Activated T-cell treated with anti-CD3 and anti-CD28 coated beads, Interleukin-2, amount 50 U/mL, for 24 hours (primary cell): ENCODE measurements around the gene AKIRIN2.

Experiments
- DNase-seq: peaks from one replicate; pipeline ENCODE4 v3.0.0-alpha.2; 2020
- H3K27ac Mint-ChIP-seq: 2 replicates; pipeline ENCODE4 v1.8.0; 2020; ENCODE audit warnings: mild to moderate bottlenecking, mixed read lengths
- H3K27me3 Mint-ChIP-seq: 2 replicates; pipeline ENCODE4 v1.8.0; 2020; ENCODE audit warnings: mixed read lengths
- H3K36me3 Mint-ChIP-seq: 2 replicates; pipeline ENCODE4 v1.8.0; 2020; ENCODE audit warnings: low read depth, mixed read lengths
- H3K4me1 Mint-ChIP-seq: 2 replicates; pipeline ENCODE4 v1.8.0; 2020; ENCODE audit warnings: low read depth, mixed read lengths
- H3K4me3 Mint-ChIP-seq: 2 replicates; pipeline ENCODE4 v1.8.0; 2020; ENCODE audit warnings: mild to moderate bottlenecking, moderate library complexity, mixed read lengths
- H3K9me3 Mint-ChIP-seq: 2 replicates; pipeline ENCODE4 v1.8.0; 2020; ENCODE audit warnings: mixed read lengths

AKIRIN2 gene

DNA sequence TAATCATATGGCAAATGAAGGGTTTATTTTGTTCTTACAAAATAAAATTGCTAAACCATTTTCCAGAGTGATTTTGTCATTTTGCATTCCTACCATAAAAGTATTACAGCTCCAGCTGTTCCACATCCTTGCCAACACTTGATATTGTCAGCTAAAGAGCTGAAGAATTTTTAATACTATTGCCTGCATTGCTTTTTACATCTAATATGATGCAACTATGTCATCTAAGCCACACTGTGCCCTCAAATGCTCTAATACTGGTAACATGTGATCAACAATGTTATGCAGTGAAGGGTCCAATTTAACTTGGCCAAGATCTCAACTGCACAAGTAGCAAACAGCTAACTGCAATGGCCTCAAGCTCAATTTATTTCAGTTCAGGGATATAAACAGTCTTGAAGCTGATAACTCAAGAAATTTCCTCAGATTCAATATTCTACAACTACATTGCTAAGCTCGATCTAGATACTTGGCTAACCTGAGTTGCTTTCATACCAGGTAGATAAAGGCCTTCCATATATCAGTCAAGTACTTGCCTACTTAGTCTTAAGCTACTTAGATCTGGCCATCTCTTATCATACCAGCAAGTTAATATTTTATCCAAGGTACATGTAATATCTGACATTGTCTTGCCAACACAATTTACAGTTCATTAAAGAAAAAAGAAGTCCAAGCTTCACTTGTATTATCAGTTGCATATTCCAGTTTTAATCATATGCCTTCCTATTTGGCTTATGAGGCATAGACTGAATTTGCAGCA, 17.0 kb downstream of the AKIRIN2 start:
- no peak for DNase-seq
- Mint-ChIP-seq H3K4me3 (no peak overlapping the region), H3K4me1 (peaks cover 77% of the 10 kb centered on the region), H3K27ac (no peak overlapping the region), H3K27me3 (no peaks in the 10 kb centered on the region), H3K9me3 (no peaks in the 10 kb centered on the region), H3K36me3 (peaks cover 69% of the 10 kb centered on the region)

DNA sequence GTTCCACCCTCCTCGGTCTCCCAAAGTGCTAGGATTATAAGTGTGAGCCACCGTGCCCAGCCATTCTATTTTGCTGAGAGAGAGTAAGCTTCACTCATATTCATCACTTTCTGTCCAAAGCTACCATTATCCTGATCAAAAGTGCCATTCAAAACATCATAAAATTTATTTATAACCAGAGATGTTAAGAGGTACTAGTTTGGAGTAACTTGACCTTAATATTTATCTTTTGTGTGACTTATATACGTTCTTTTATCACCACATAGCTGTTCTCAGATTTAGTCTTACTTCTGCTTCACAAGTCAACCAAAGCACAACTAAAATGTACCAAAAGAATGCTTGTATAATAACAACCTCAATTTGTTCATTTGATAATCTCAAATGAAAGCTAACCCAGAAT, 18.1 kb downstream of the AKIRIN2 start:
- peaks cover 75% of the 10 kb centered on the region for H3K4me1 Mint-ChIP-seq
- H3K36me3 Mint-ChIP-seq, result peaks cover 71% of the 10 kb centered on the region
- peak overlapping the region; percentile 40 for H3K27ac Mint-ChIP-seq
- no peaks in the 10 kb centered on the region for H3K27me3 Mint-ChIP-seq
- no peak overlapping the region for H3K4me3 Mint-ChIP-seq
- DNase-seq, result no peak
- no peaks in the 10 kb centered on the region for H3K9me3 Mint-ChIP-seq

DNA sequence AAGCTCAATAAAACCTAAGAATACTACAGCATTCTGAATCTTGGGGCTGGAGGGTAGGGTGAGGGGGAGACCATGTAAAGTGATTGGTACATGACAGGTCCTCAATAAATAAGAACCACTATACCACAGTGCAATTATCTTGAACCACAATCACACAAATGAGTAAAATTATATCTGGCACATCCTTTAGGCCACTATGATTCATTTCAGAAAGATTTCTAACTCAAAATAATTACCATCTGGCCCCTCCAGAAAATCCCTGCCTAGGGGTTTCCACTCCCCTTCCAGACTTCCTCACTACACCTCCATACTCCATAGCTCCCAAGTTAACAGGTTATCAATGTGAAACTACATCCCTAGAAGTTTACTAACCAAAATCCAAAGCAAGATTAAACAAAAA, 19.7 kb downstream of the AKIRIN2 start:
- Mint-ChIP-seq H3K9me3 (no peaks in the 10 kb centered on the region), H3K27ac (peak overlapping the region; percentile 84), H3K4me3 (no peak overlapping the region), H3K36me3 (peaks cover 74% of the 10 kb centered on the region), H3K4me1 (peaks cover 75% of the 10 kb centered on the region), H3K27me3 (no peaks in the 10 kb centered on the region)
- DNase-seq, result no peak

DNA sequence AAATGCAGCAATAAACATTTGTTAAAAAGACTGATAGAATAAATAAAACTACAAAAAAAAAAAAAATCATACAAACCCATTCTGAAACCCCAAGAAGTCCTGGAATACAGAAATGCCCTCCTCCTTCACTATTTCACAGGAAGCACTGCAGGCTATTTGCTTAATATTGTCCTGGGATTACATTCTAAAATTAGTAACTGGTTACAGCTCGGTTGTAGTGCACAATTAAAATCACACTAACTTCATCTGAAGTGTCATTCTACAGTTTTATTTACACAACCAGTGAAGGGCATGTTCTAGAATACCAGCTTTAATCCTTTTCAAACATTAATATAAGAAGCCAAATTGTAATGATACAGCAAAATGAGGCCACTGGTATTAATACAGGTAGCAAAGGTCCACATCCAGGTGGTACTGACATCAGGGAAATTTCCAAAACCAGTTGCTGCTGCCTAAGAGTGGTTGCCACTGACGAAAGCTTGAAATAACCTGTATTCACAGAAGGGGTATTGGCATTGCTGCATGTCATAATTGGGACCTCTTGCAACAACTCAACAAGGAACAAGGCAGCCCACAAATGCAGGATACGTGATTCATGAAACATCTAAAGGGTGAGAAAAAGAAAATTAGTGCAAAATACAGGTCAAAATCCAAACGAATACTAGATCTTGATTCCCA, 26.9 kb downstream of the AKIRIN2 start:
- Mint-ChIP-seq H3K36me3 (peaks cover 90% of the 10 kb centered on the region), H3K4me1 (peaks cover 29% of the 10 kb centered on the region), H3K9me3 (no peaks in the 10 kb centered on the region), H3K27me3 (no peaks in the 10 kb centered on the region), H3K4me3 (no peak overlapping the region), H3K27ac (peak overlapping the region; percentile 16)
- DNase-seq, result no peak

DNA sequence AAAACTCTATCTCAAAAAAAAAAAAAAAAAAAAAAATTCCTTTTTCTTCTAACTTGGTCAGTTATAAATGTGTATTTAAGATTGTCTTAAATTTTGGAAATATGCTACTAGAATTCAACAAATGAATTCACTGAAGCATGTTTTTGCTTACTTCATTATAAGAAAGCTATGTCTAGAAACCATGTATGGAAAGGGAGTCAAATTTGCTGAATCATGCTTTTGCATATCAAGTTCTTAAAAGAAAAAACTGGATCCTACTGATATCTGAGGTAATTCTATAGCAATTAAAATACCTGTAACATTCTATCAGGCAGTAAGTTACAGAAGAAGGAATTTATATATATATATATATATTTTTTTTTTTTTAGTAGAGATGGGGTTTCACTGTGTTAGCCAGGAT, 27.7 kb downstream of the AKIRIN2 start:
- Mint-ChIP-seq H3K36me3 (peaks cover 91% of the 10 kb centered on the region), H3K27me3 (no peaks in the 10 kb centered on the region), H3K27ac (no peak overlapping the region), H3K4me3 (no peak overlapping the region), H3K4me1 (peaks cover 23% of the 10 kb centered on the region), H3K9me3 (no peaks in the 10 kb centered on the region)
- DNase-seq, result no peak

DNA sequence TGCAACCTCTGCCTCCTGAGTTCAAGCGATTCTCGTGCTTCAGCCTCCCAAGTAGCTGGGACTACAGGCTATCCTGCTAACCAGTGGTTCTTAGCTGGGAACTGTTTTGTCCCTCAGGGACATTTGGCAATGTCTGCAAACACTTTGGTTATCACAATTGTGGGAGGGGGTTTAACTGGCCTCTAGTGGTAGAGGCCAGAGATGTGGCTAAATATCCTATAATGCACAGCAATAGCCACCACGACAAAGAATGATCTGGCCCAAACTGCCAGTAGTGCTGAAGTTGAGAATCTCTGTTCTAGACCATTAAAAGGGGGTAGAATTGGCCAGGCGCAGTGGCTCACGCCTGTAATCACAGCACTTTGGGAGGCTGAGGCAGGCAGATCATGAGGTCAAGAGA, 28.8 kb downstream of the AKIRIN2 start:
- no peaks in the 10 kb centered on the region for H3K27me3 Mint-ChIP-seq
- H3K36me3 Mint-ChIP-seq, result peaks cover 90% of the 10 kb centered on the region
- H3K27ac Mint-ChIP-seq, result peak overlapping the region; percentile 24
- no peak overlapping the region for H3K4me3 Mint-ChIP-seq
- H3K9me3 Mint-ChIP-seq, result no peaks in the 10 kb centered on the region
- H3K4me1 Mint-ChIP-seq, result peaks cover 20% of the 10 kb centered on the region
- DNase-seq, result no peak

DNA sequence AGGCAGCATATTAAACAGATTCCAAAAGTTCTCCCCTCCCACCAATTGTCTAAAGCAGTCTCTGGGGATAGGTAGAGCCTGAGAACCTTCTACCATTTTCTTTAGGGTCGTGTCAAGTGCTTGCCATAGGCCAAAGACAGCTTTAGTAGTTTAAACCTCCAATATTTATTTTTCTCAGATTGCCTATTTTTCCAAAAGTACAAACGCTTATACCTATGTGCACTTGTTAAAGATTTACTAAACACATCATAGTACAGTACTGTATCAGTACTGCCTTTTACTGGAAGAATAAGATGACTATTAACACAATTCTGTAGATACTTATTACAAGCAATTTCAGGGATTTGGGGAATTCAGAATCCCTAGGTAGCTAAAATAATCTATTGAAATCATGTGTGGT, 29.4 kb downstream of the AKIRIN2 start:
- no peaks in the 10 kb centered on the region for H3K9me3 Mint-ChIP-seq
- H3K36me3 Mint-ChIP-seq, result peaks cover 91% of the 10 kb centered on the region
- H3K4me1 Mint-ChIP-seq, result peaks cover 16% of the 10 kb centered on the region
- H3K27ac Mint-ChIP-seq, result no peak overlapping the region
- H3K27me3 Mint-ChIP-seq, result no peaks in the 10 kb centered on the region
- DNase-seq, result no peak
- no peak overlapping the region for H3K4me3 Mint-ChIP-seq

DNA sequence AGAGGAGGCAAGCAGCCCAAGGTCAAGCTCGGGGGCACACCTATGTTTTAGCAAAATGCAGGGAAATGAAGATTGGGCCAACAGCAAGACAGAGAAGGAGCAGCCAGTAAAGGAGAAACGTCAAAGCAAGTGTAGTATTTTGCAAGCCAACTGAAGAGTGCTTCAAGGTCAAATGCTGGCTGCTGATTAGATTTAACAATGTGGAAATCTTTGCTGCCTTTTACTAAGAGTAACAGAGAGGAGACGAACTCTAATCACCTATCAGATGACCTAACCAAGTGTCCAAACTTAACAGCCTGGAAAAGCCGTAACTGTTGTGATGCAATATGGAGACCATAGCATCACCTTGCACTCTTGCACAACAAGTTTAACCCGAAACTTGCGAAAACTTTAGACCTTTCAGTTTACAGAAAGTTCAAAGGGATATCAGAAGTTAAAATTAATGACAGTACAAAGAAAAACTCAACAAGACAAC, 30.4 kb downstream of the AKIRIN2 start:
- H3K27me3 Mint-ChIP-seq, result no peaks in the 10 kb centered on the region
- no peak for DNase-seq
- peaks cover 12% of the 10 kb centered on the region for H3K4me1 Mint-ChIP-seq
- no peaks in the 10 kb centered on the region for H3K9me3 Mint-ChIP-seq
- no peak overlapping the region for H3K27ac Mint-ChIP-seq
- peaks cover 93% of the 10 kb centered on the region for H3K36me3 Mint-ChIP-seq
- H3K4me3 Mint-ChIP-seq, result no peak overlapping the region

DNA sequence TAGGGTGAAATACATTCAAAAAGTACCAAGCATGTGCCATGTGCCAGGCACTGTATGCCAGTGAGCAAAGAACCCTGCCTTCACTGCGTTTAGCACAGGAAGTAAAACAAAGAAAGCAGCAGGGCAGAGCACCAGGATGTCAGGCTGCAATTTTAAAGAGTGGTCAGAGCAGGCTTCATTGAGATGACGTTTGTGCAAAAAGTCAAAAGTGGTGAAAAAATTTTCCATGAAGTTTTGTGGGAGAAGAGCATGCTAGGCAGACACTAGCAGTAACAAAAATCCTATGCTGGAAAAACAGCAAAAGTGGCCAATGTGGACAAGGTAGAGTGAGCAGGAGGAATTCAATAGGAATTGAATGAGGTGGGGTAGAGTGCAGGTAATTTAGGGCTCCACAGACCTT, 31.3 kb downstream of the AKIRIN2 start:
- Mint-ChIP-seq H3K9me3 (no peaks in the 10 kb centered on the region), H3K4me3 (no peak overlapping the region), H3K27ac (peak overlapping the region; percentile 42), H3K27me3 (no peaks in the 10 kb centered on the region), H3K36me3 (peaks cover 88% of the 10 kb centered on the region), H3K4me1 (peaks cover 12% of the 10 kb centered on the region)
- no peak for DNase-seq

DNA sequence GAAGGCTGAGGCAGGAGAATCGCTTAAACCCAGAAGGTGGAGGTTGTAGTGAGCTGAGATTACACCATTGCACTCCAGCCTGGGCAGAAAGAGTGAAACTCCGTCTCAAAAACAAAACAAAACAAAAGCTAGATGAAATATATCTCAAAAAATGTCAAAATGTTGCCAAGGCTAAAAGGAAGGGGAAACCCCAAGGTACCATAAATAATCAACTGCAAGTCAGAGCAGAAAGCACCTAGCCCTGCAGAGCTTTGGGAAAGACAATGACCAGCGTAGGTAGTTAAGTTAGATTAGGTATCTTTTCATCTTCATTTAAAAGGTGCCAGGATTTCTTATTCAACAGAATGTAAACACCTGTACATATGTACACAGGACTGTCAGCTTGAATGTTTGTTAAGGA, 33.0 kb downstream of the AKIRIN2 start:
- Mint-ChIP-seq H3K9me3 (no peaks in the 10 kb centered on the region), H3K4me1 (peaks cover 12% of the 10 kb centered on the region), H3K36me3 (peaks cover 86% of the 10 kb centered on the region), H3K27me3 (no peaks in the 10 kb centered on the region), H3K27ac (no peak overlapping the region), H3K4me3 (no peak overlapping the region)
- no peak for DNase-seq

DNA sequence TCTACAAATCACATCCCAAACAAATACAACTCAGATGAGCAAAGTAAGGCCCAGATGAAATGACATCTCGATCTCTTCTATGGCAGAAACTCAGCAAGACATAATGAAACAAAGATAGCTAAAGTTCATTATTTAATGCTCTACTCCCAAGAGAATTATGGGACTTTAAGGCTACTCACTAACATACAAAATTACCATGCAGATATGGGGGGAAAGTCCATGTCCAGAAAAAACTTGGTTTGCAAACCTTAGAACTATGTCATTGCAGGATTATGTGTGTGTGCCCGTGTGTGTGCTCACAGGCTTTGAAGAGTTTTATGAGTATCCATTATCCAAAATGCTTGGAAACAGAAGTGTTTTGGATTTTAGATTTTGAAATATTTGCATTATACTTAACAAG, 34.0 kb downstream of the AKIRIN2 start:
- DNase-seq, result no peak
- Mint-ChIP-seq H3K4me3 (no peak overlapping the region), H3K9me3 (no peaks in the 10 kb centered on the region), H3K36me3 (peaks cover 87% of the 10 kb centered on the region), H3K27me3 (no peaks in the 10 kb centered on the region), H3K27ac (no peak overlapping the region), H3K4me1 (peaks cover 12% of the 10 kb centered on the region)

DNA sequence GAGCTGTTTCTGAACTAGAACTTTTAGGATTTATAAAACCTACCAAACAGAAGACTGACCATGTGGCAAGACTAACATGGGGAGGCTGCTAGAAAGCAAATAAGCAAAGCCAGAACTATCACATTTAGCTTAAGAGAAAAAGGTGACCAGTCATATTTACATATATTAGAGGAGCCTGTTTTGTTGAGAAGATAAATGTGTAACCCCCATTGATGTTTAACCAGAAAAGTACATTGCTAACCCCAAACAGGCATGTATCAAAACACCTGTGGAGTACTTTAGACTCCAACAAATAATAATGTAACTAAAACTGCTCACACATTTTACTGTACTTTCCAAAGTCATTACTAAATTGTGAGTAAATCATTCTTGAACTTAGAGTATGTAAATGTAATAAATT, 35.0 kb downstream of the AKIRIN2 start:
- Mint-ChIP-seq H3K27me3 (no peaks in the 10 kb centered on the region), H3K27ac (peak overlapping the region; percentile 51), H3K4me1 (peaks cover 12% of the 10 kb centered on the region), H3K9me3 (no peaks in the 10 kb centered on the region), H3K36me3 (peaks cover 89% of the 10 kb centered on the region), H3K4me3 (no peak overlapping the region)
- no peak for DNase-seq

DNA sequence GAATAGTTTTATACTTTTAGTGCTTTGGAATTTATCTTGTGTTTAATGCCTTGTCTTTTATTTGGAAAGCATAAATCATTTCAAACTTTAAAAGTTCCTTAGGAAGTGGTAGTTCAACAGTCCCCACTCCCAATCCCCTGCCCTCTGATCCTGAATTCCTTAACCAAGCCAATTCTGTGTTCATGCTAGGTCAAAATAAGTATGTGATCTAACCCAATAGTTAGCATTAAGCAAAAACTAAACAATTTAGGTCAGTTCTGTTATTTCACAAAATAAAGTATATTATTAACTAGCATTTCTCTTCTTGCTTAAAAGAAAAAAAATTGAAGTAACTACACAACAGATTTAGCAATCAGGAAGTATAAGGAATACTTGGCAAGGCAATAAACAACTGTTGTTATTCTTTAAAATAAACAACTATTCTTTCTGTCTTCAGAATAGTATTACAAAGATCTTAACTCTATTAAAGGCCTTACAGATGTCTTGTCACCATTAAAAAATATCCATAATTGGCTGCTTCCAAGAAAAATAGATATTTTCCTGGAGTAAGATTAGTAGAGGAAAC, 37.0 kb downstream of the AKIRIN2 start:
- peaks cover 89% of the 10 kb centered on the region for H3K36me3 Mint-ChIP-seq
- no peaks in the 10 kb centered on the region for H3K9me3 Mint-ChIP-seq
- H3K27ac Mint-ChIP-seq, result no peak overlapping the region
- no peaks in the 10 kb centered on the region for H3K27me3 Mint-ChIP-seq
- H3K4me1 Mint-ChIP-seq, result no peaks in the 10 kb centered on the region
- H3K4me3 Mint-ChIP-seq, result no peak overlapping the region
- no peak for DNase-seq

DNA sequence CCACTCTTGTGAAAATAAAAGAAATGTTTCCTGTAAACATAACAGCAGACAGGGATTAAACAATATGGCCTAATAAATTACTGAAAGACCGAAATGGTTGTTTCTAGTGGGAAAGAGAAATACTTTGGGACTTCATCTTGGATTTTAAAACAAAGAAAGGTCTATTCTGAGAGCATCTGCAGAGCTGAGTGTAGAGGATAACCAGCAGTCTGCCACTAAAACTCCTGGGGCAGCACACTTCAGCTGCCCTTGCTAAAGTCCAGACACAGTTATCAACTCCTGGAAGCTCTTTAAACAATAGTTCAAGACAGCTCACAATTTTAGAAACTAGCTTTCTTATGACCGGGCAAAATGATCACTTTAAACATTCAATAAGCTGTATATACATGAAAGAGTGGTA, 38.6 kb downstream of the AKIRIN2 start:
- Mint-ChIP-seq H3K9me3 (no peaks in the 10 kb centered on the region), H3K4me1 (peaks cover 1% of the 10 kb centered on the region), H3K36me3 (peaks cover 86% of the 10 kb centered on the region), H3K27me3 (no peaks in the 10 kb centered on the region), H3K27ac (no peak overlapping the region), H3K4me3 (no peak overlapping the region)
- DNase-seq, result no peak

DNA sequence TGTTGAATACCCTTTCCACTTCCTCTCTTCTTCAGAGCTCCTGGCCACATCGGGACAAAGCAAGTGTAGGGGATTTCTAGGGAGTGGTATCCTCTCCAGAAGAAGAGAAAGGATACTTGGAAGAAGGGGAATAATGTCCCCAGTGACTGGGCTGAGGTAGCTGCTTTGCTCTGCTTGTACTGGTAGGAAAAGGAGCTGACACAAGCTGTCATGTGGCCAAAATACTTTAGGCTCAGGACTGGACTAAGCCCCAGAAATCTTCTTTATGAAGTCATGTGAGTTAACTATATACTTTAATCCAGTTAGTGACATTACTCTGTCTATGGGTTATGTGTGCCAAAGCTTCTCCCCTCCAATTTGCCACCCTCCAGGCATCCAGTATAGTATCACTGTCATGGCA, 40.5 kb downstream of the AKIRIN2 start:
- peaks cover 87% of the 10 kb centered on the region for H3K36me3 Mint-ChIP-seq
- no peaks in the 10 kb centered on the region for H3K9me3 Mint-ChIP-seq
- DNase-seq, result no peak
- no peak overlapping the region for H3K4me3 Mint-ChIP-seq
- H3K4me1 Mint-ChIP-seq, result peaks cover 10% of the 10 kb centered on the region
- H3K27ac Mint-ChIP-seq, result no peak overlapping the region
- H3K27me3 Mint-ChIP-seq, result no peaks in the 10 kb centered on the region
